Activated CD4-positive, alpha-beta T cell treated with anti-CD3 and anti-CD28 coated beads, Interleukin-2, amount 50 U/mL, for 24 hours (primary cell): ENCODE results near the gene DSG1.
"Not testable (repeated sequence)": the region's sequence is repeated elsewhere in the genome, so short reads cannot be mapped to it uniquely, and the experiment has no call there.

Experiments used
- DNase-seq, 2 donors: peaks; one replicate each; pipeline ENCODE4 v3.0.0-alpha.2; 2020; ENCODE audit warnings: low read depth in 1 of 2, low spot score in 1 of 2

The DSG1 gene

GRCh38 chr18:31343454-31343853 is 25.5 kb downstream of the DSG1 start:
- DNase-seq, result no peak

GRCh38 chr18:31353336-31353735 is 35.4 kb downstream of the DSG1 start:
- not testable (repeated sequence) for DNase-seq

GRCh38 chr18:31354990-31355389 is 37.0 kb downstream of the DSG1 start:
- no peak for DNase-seq

- no peak for DNase-seq
These were observed 38.1 kb downstream of the DSG1 start for GRCh38 chr18:31356025-31356424.

GRCh38 chr18:31364190-31364589 is 46.2 kb downstream of the DSG1 start:
- no peak for DNase-seq

- no peak for DNase-seq
These were observed 51.5 kb downstream of the DSG1 start for GRCh38 chr18:31369478-31369877.

- no peak for DNase-seq
These were observed 54.0 kb downstream of the DSG1 start for GRCh38 chr18:31371989-31372388.

GRCh38 chr18:31373641-31374040 is 55.7 kb downstream of the DSG1 start:
- DNase-seq, result no peak

- DNase-seq, result no peak
These were observed 58.5 kb downstream of the DSG1 start, which contains the start of gene DSG4 for GRCh38 chr18:31376477-31376876. DSG4 (plus strand) TSS chr18:31376777; CDS start chr18:31376912, 135 bp downstream.

GRCh38 chr18:31380912-31381311 is 63.0 kb downstream of the DSG1 start:
- DNase-seq, result no peak

GRCh38 chr18:31382107-31382506 is 64.1 kb downstream of the DSG1 start:
- DNase-seq, result no peak

GRCh38 chr18:31386741-31387140 is 68.8 kb downstream of the DSG1 start:
- DNase-seq, result no peak

- no peak for DNase-seq
These were observed 75.3 kb downstream of the DSG1 start for GRCh38 chr18:31393286-31393685.

- DNase-seq, result no peak
These were observed 79.0 kb downstream of the DSG1 start for GRCh38 chr18:31396796-31397612.

GRCh38 chr18:31398191-31398590 is 80.2 kb downstream of the DSG1 start:
- no peak for DNase-seq

GRCh38 chr18:31399306-31400032 is 81.5 kb downstream of the DSG1 start:
- no peak for DNase-seq

- no peak for DNase-seq
These were observed 83.4 kb downstream of the DSG1 start for GRCh38 chr18:31401156-31402025.

- no peak for DNase-seq
These were observed 84.0 kb downstream of the DSG1 start for GRCh38 chr18:31402026-31402373.

- DNase-seq, result no peak
These were observed 85.4 kb downstream of the DSG1 start for GRCh38 chr18:31403409-31403808.
